IMR-90 (cell line): ENCODE measurements around the gene P4HA3. TPM values are rescaled to one million over a fixed set of nuclear protein-coding genes. Genes with fewer than 3 reads are reported as not detected.

Source experiments
- ATAC-seq: fragments of 200-7000 bp; cut with Tn5 transposase; 2 replicates; pipeline ENCODE4 v1.9.1; 2020; ENCODE audit warnings: low read depth, mild to moderate bottlenecking, moderate library complexity
- BruUV-seq: library from RNA; stranded (reverse); fragments of 400-500 nt; replicated peaks from 2 replicates; lab custom pipeline; 2021; lab: Mats Ljungman, UMichigan
- CTCF ChIA-PET: fragments of 300-600 bp; formaldehyde crosslinking; extraction: SDS; loops from one replicate; lab custom pipeline; 2021; ENCODE audit warnings: antibody characterized with exemption; lab: Yijun Ruan, JAX
- POLR2A ChIA-PET: fragments of 300-600 bp; sonication (Branson Sonifier 250); formaldehyde crosslinking; loops from one replicate; lab custom pipeline; 2022; ENCODE audit warnings: antibody characterized with exemption; ENCODE audit not compliant: unreplicated experiment; lab: Charles Lee
- DNase-seq: peaks from one replicate; pipeline ENCODE4 v3.0.0; 2013
- H2AFZ ChIP-seq: replicated peaks from 2 replicates; pipeline ENCODE3; 2013; ENCODE audit warnings: low read length, mild to moderate bottlenecking; ENCODE audit not compliant: poor library complexity
- H2AK5ac ChIP-seq: 2 replicates; pipeline ENCODE4 v1.6.1; 2013; ENCODE audit warnings: low read depth, low read length, inconsistent platforms
- H2AK9ac ChIP-seq: replicated peaks from 2 replicates; pipeline ENCODE3; 2013; ENCODE audit warnings: mild to moderate bottlenecking, low read depth, low read length, moderate library complexity; ENCODE audit not compliant: poor library complexity
- H2BK120ac ChIP-seq: 2 replicates; pipeline ENCODE4 v1.6.1; 2013; ENCODE audit warnings: low read depth, low read length, inconsistent platforms
- H2BK15ac ChIP-seq: 3 replicates; pipeline ENCODE4 v1.6.1; 2013; ENCODE audit warnings: low read depth, low read length, inconsistent platforms
- H2BK20ac ChIP-seq: 2 replicates; pipeline ENCODE4 v1.6.1; 2013; ENCODE audit warnings: low read depth, mild to moderate bottlenecking, inconsistent platforms, low read length, moderate library complexity
- H2BK5ac ChIP-seq: 2 replicates; pipeline ENCODE4 v1.6.1; 2013; ENCODE audit warnings: mild to moderate bottlenecking, low read depth, low read length, inconsistent platforms; ENCODE audit not compliant: poor library complexity, severe bottlenecking
- H3K14ac ChIP-seq: replicated peaks from 2 replicates; pipeline ENCODE4 v1.6.1; 2013; ENCODE audit warnings: low read depth, low read length, inconsistent platforms
- H3K18ac ChIP-seq: 2 replicates; pipeline ENCODE4 v1.6.1; 2013; ENCODE audit warnings: low read depth, low read length, control low read depth
- H3K23ac ChIP-seq: 2 replicates; pipeline ENCODE4 v1.6.1; 2013; ENCODE audit warnings: low read depth, low read length, inconsistent platforms
- H3K27ac ChIP-seq: 2 replicates; pipeline ENCODE4 v1.5.1; 2013; ENCODE audit warnings: mild to moderate bottlenecking, control low read depth, low read length; ENCODE audit not compliant: insufficient read depth
- H3K27me3 ChIP-seq: 2 replicates; pipeline ENCODE4 v1.6.1; 2013; ENCODE audit warnings: low read length; ENCODE audit not compliant: control insufficient read depth, insufficient read depth
- H3K36me3 ChIP-seq: 2 replicates; pipeline ENCODE4 v1.6.1; 2013; ENCODE audit warnings: low read length, mixed read lengths; ENCODE audit not compliant: control insufficient read depth, insufficient read depth
- H3K4ac ChIP-seq: 2 replicates; pipeline ENCODE4 v1.6.1; 2013; ENCODE audit warnings: low read depth, low read length, inconsistent platforms
- H3K4me1 ChIP-seq: 2 replicates; pipeline ENCODE4 v1.6.1; 2013; ENCODE audit warnings: low read length, mixed read lengths; ENCODE audit not compliant: control insufficient read depth, insufficient read depth
- H3K4me2 ChIP-seq: 2 replicates; pipeline ENCODE4 v1.6.1; 2013; ENCODE audit warnings: low read depth, mild to moderate bottlenecking, control low read depth, low read length, moderate library complexity
- H3K4me3 ChIP-seq: 2 replicates; pipeline ENCODE4 v1.5.1; 2013; ENCODE audit warnings: low read depth, mild to moderate bottlenecking, control low read depth, low read length, moderate library complexity; ENCODE audit not compliant: insufficient read depth
- H3K56ac ChIP-seq: 2 replicates; pipeline ENCODE4 v1.6.1; 2013; ENCODE audit warnings: low read length, inconsistent platforms; ENCODE audit not compliant: insufficient read depth; ENCODE audit errors: extremely low read depth
- H3K79me1 ChIP-seq, 2 experiments: 2 replicates each; pipeline ENCODE4 v1.6.1; 2013; ENCODE audit warnings: low read length in 2 of 2, inconsistent platforms in 1 of 2, low read depth in 1 of 2
- H3K9ac ChIP-seq: 2 replicates; pipeline ENCODE4 v1.6.1; 2013; ENCODE audit warnings: low read depth, low read length, control low read depth
- H3K9me1 ChIP-seq: 2 replicates; pipeline ENCODE4 v1.6.1; 2013; ENCODE audit warnings: low read length, inconsistent platforms; ENCODE audit not compliant: insufficient read depth
- H3K9me3 ChIP-seq: 2 replicates; pipeline ENCODE4 v1.6.1; 2013; ENCODE audit warnings: low read length; ENCODE audit not compliant: control insufficient read depth, insufficient read depth
- H4K20me1 ChIP-seq: 2 replicates; pipeline ENCODE4 v1.6.1; 2013; ENCODE audit warnings: low read length, inconsistent platforms; ENCODE audit not compliant: insufficient read depth
- H4K5ac ChIP-seq: 2 replicates; pipeline ENCODE4 v1.6.1; 2013; ENCODE audit warnings: mild to moderate bottlenecking, low read depth, low read length, control low read depth
- H4K8ac ChIP-seq, 2 experiments: 2 replicates each; pipeline ENCODE4 v1.6.1; 2013; ENCODE audit warnings: low read depth in 2 of 2, low read length in 2 of 2, control low read depth in 1 of 2, inconsistent platforms in 1 of 2
- H4K91ac ChIP-seq: 2 replicates; pipeline ENCODE4 v1.6.1; 2013; ENCODE audit warnings: low read depth, low read length, inconsistent platforms; ENCODE audit not compliant: insufficient read depth
- BHLHE40 ChIP-seq: fragments of 150-350 bp; IDR thresholded peaks from 2 replicates; pipeline ENCODE4 v1.6.1; 2016; ENCODE audit warnings: mild to moderate bottlenecking, low read depth, low read length
- NFE2L2 ChIP-seq: fragments of 150-350 bp; IDR thresholded peaks from 2 replicates; pipeline ENCODE4 v1.6.1; 2016; ENCODE audit warnings: low read depth, mild to moderate bottlenecking, low read length
- POLR2A ChIP-seq: IDR thresholded peaks from 2 replicates; pipeline ENCODE4 v1.6.1; 2012; ENCODE audit warnings: mild to moderate bottlenecking, low read depth, low read length
- WGBS, 2 experiments: methylation state at CpG; one replicate each; pipeline versions ENCODE4 v1.1.5 to v1.1.7; 2013; ENCODE audit warnings: missing lambda C conversion rate in 2 of 2; ENCODE audit not compliant: insufficient read length in 1 of 2; ENCODE audit errors: extremely low coverage in 2 of 2; 5-methylcytosine and 5-hydroxymethylcytosine counted together
- dilution Hi-C: fragments of 300-500 bp; cut with HindIII; formaldehyde crosslinking; loops from one replicate; pipeline ENCODE4 v1.14.3; 2018; ENCODE audit warnings: low sequenced_read_pairs; ENCODE audit not compliant: unreplicated experiment
- in situ Hi-C: fragments of 300-500 bp; cut with MboI; formaldehyde crosslinking; loops from 3 replicates; pipeline ENCODE4 v1.14.3; 2019; ENCODE audit warnings: low sequenced_read_pairs, inconsistent platforms, mixed read lengths
- intact Hi-C: fragments of 100-400 bp; cut with micrococcal nuclease; formaldehyde crosslinking; loops from 2 replicates; pipeline ENCODE4 v1.10.0; 2022
- polyA plus RNA-seq, 3 experiments: library from polyadenylated mRNA; depleted of rRNA; stranded (reverse); fragments of >200 nt; gene quantifications; 2 replicates each; pipeline ENCODE4 v1.2.3, GENCODE V29; 2012; ENCODE audit warnings: low replicate concordance in 1 of 3
- total RNA-seq: library from RNA; depleted of rRNA; stranded (reverse); fragments of >200 nt; gene quantifications from 2 replicates; pipeline ENCODE4 v1.2.3, GENCODE V29; 2012

Gene P4HA3
- total and polyA plus RNA-seq, 2 of the 4 experiments (the other 2 are of a cell fraction), result 2.9 to 5.7 TPM

- Histone ChIP-seq H3K27ac (no peak overlapping the region), H3K9me1 (peaks cover 11% of the 10 kb centered on the region), H3K9ac (no peak overlapping the region), H2BK15ac (no peak overlapping the region), H3K4me1 (peaks cover 13% of the 10 kb centered on the region), H2BK120ac (no peak overlapping the region), H3K23ac (no peak overlapping the region), H3K27me3 (no peaks in the 10 kb centered on the region), H3K14ac (no peak overlapping the region), H3K9me3 (0 out of 2 replicates have a peak, but pooled peaks cover 2% of the 10 kb centered on the region), H2AK5ac (no peak overlapping the region), H3K4me3 (no peak overlapping the region), H3K56ac (no peak overlapping the region), H3K18ac (no peak overlapping the region; the same call in 1 of the 2 replicates), H4K5ac (peak overlapping the region; percentile 20; the same call in 1 of the 2 replicates), H2AK9ac (no peak overlapping the region), H3K4me2 (no peak overlapping the region; the same call in 1 of the 2 replicates), H3K36me3 (no peaks in the 10 kb centered on the region; the same call in 1 of the 2 replicates), H2BK20ac (no peak overlapping the region), H2AFZ (no peak overlapping the region), H3K4ac (no peak overlapping the region), H2BK5ac (no peak overlapping the region), H4K8ac (no peak overlapping the region), H3K79me1 (peaks cover 9 to 10% of the 10 kb centered on the region in 2 experiments; a peak in 3 of 4 replicates), H4K91ac (no peak overlapping the region), H4K20me1 (no peaks in the 10 kb centered on the region)
- in situ Hi-C loops, result no loop called here
- CTCF ChIA-PET, result no interaction called here
- dilution Hi-C loops, result no loop called here
- 20% methylated on average over 1 of the region's 1 CpG; no CpG with 5 or more reads in 1 of the 2 experiments for WGBS, 2 experiments
- BruUV-seq, result no TSS peak
- no peak for ATAC-seq
- intact Hi-C loops, result no loop called here
- POLR2A ChIA-PET, result no interaction called here
- DNase-seq, result peak; percentile 68
- no peak for TF ChIP-seq POLR2A
- no peak for TF ChIP-seq NFE2L2
- TF ChIP-seq BHLHE40, result no peak
Observed at GRCh38 chr11:74307434-74307833, 4.0 kb downstream of the P4HA3 start.
